Measurements from ENCODE around the gene FBXO11.

DNA sequence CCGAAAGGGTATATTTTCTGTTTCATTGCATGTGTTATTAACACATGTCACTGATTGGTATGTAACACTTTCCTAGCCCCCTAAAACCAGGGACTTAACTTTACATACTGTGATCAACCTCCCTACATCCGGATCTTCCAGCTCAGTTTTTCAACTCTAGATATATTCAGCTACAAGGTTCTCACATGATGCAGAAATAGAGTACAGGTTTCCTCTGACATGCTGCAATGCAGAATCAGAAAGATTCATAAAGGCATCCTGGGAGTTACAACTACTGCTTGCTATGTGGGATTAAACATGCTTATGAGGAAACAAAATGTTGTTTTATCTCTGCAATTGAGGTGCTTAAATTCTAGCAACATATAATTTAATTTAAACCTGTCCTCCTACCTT is 14.0 kb downstream of the FBXO11 start:
- TF ChIP-seq MXI1 (IDR thresholded peaks at IDR 0.05; ENCODE audit: low read depth, low read length) (no peak), EP300 (IDR thresholded peaks at IDR 0.05; ENCODE audit: borderline replicate concordance in 1 of 2, low read depth in 1 of 2, low read length in 1 of 2) (no peak), EZH2phosphoT487 (IDR thresholded peaks at IDR 0.05; ENCODE audit: borderline replicate concordance, low read depth) (no peak), TAF1 (IDR thresholded peaks at IDR 0.05; ENCODE audit: borderline replicate concordance, low read depth, low read length) (no peak), SIN3A (IDR thresholded peaks at IDR 0.05; ENCODE audit: borderline replicate concordance, low read depth, low read length) (no peak), IRF3 (IDR thresholded peaks at IDR 0.05; ENCODE audit: low read depth, low read length) (no peak), FOXM1 (IDR thresholded peaks at IDR 0.05; ENCODE audit: low read depth) (no peak), POLR2AphosphoS5 (IDR thresholded peaks at IDR 0.05; ENCODE audit: low read depth, low read length) (no peak), NRF1 (IDR thresholded peaks at IDR 0.05; ENCODE audit: low read depth, low read length) (no peak), FOXJ3 (CRISPR knock-in tag; IDR thresholded peaks at IDR 0.05) (no peak), JUND (IDR thresholded peaks at IDR 0.05) (no peak), MAX (IDR thresholded peaks at IDR 0.05; ENCODE audit: low read depth) (no peak), CHD2 (IDR thresholded peaks at IDR 0.05; ENCODE audit: low read length, partially characterized antibody) (no peak)
- TF ChIP-seq, protein P1, sequence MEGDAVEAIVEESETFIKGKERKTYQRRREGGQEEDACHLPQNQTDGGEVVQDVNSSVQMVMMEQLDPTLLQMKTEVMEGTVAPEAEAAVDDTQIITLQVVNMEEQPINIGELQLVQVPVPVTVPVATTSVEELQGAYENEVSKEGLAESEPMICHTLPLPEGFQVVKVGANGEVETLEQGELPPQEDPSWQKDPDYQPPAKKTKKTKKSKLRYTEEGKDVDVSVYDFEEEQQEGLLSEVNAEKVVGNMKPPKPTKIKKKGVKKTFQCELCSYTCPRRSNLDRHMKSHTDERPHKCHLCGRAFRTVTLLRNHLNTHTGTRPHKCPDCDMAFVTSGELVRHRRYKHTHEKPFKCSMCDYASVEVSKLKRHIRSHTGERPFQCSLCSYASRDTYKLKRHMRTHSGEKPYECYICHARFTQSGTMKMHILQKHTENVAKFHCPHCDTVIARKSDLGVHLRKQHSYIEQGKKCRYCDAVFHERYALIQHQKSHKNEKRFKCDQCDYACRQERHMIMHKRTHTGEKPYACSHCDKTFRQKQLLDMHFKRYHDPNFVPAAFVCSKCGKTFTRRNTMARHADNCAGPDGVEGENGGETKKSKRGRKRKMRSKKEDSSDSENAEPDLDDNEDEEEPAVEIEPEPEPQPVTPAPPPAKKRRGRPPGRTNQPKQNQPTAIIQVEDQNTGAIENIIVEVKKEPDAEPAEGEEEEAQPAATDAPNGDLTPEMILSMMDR (IDR thresholded peaks at IDR 0.05) = no peak

Measured in SK-N-SH (cell line).